Keratinocyte (primary cell): ENCODE results near the gene MUTYH. TPM values are rescaled to one million over a fixed set of nuclear protein-coding genes. Genes with fewer than 3 reads are reported as not detected.

Experiments used
- DNase-seq: peaks from one replicate; pipeline ENCODE4 v3.0.0-alpha.2; 2011; ENCODE audit warnings: low read depth, missing footprints, low spot score
- FAIRE-seq: peaks from 2 replicates; lab custom pipeline; 2011; peaks lifted over from hg19 to GRCh38; lab: Jason Lieb, UNC
- H2AFZ ChIP-seq: 2 replicates; pipeline ENCODE4 v1.6.0; 2012; ENCODE audit warnings: low read length, control low read depth, inconsistent platforms; ENCODE audit not compliant: control insufficient read depth
- H3K27ac ChIP-seq: 2 replicates; pipeline ENCODE4 v1.5.1; 2011; ENCODE audit warnings: low read length; ENCODE audit not compliant: control insufficient read depth, insufficient read depth
- H3K27me3 ChIP-seq: 3 replicates; pipeline ENCODE4 v1.6.0; 2011; ENCODE audit warnings: low read length; ENCODE audit not compliant: control insufficient read depth, insufficient read depth; ENCODE audit errors: extremely low read depth
- H3K36me3 ChIP-seq, 2 experiments: 2 replicates in 1 of 2; 3 replicates in 1 of 2; pipeline ENCODE4 v1.5.1; 2011; ENCODE audit warnings: low read length in 2 of 2, mild to moderate bottlenecking in 1 of 2; ENCODE audit not compliant: control insufficient read depth in 2 of 2, insufficient read depth in 2 of 2; ENCODE audit errors: extremely low read depth in 1 of 2
- H3K4me1 ChIP-seq: 3 replicates; pipeline ENCODE4 v1.5.1; 2011; ENCODE audit warnings: low read length; ENCODE audit not compliant: control insufficient read depth, insufficient read depth; ENCODE audit errors: extremely low read depth
- H3K4me2 ChIP-seq: 3 replicates; pipeline ENCODE4 v1.6.0; 2011; ENCODE audit warnings: low read depth, low read length; ENCODE audit not compliant: control insufficient read depth, insufficient read depth; ENCODE audit errors: extremely low read depth
- H3K4me3 ChIP-seq, 3 experiments: fragments of 200-600 bp in 1 of 3; sonication (generic) in 1 of 3; 2 replicates in 2 of 3; 3 replicates in 1 of 3; pipeline ENCODE4 v1.5.1; 2011 to 2016; ENCODE audit warnings: low read length in 3 of 3, mild to moderate bottlenecking in 3 of 3, control low read depth in 2 of 3, inconsistent platforms in 1 of 3, low read depth in 1 of 3, mixed read lengths in 1 of 3, mixed run types in 1 of 3, moderate library complexity in 1 of 3; ENCODE audit not compliant: control insufficient read depth in 2 of 3, insufficient read depth in 2 of 3; ENCODE audit errors: extremely low read depth in 1 of 3
- H3K79me2 ChIP-seq: 2 replicates; pipeline ENCODE4 v1.6.0; 2012; ENCODE audit warnings: low read length; ENCODE audit not compliant: control insufficient read depth, insufficient read depth
- H3K9ac ChIP-seq: 3 replicates; pipeline ENCODE4 v1.6.0; 2011; ENCODE audit warnings: low read length; ENCODE audit not compliant: control insufficient read depth, insufficient read depth; ENCODE audit errors: extremely low read depth
- H3K9me1 ChIP-seq: 3 replicates; pipeline ENCODE4 v1.6.0; 2011; ENCODE audit warnings: low read length; ENCODE audit not compliant: control insufficient read depth, insufficient read depth; ENCODE audit errors: extremely low read depth
- H3K9me3 ChIP-seq: 2 replicates; pipeline ENCODE4 v1.5.1; 2012; ENCODE audit warnings: low read depth, low read length; ENCODE audit not compliant: control insufficient read depth
- H4K20me1 ChIP-seq: 3 replicates; pipeline ENCODE4 v1.6.0; 2011; ENCODE audit warnings: low read length; ENCODE audit not compliant: control insufficient read depth, insufficient read depth; ENCODE audit errors: extremely low read depth
- CTCF ChIP-seq, 3 experiments: IDR thresholded peaks in 1 of 3; conservative IDR thresholded peaks in 1 of 3; optimal IDR thresholded peaks in 1 of 3; 2 replicates in 2 of 3; 3 replicates in 1 of 3; pipeline versions ENCODE3 to v1.5.1; 2011; ENCODE audit warnings: low read length in 3 of 3, mild to moderate bottlenecking in 3 of 3, moderate library complexity in 2 of 3, control low read depth in 1 of 3, inconsistent platforms in 1 of 3; ENCODE audit not compliant: insufficient read depth in 2 of 3; ENCODE audit errors: extremely low read depth in 1 of 3
- EZH2 ChIP-seq: IDR thresholded peaks from one replicate; pipeline ENCODE4 v1.6.1; 2012; ENCODE audit warnings: inconsistent platforms, mild to moderate bottlenecking, low read length, moderate library complexity
- dilution Hi-C: fragments of 300-500 bp; cut with MboI; formaldehyde crosslinking; loops from one replicate; pipeline ENCODE4 v1.7.0; 2020; ENCODE audit warnings: low sequenced_read_pairs; ENCODE audit not compliant: extremely low pct_ligation_motif_present
- polyA plus RNA-seq, 5 experiments: library from polyadenylated mRNA; depleted of rRNA in 3 of 5; stranded (reverse) in 3 of 5; stranded (forward) in 1 of 5; unstranded in 1 of 5; fragments of >200 nt; gene quantifications; 1 replicate in 1 of 5; 2 replicates in 3 of 5; 3 replicates in 1 of 5; pipeline versions ENCODE4 v1.2.1 to v1.2.3, GENCODE V29; 2011 to 2012; ENCODE audit warnings: missing spikeins in 2 of 5, low read depth in 1 of 5, low replicate concordance in 1 of 5

Gene MUTYH
- polyA plus RNA-seq, 1 donor (not counting 4 experiments of a cell fraction or from before 2014, with no cell fraction given): 10.0 TPM

DNA sequence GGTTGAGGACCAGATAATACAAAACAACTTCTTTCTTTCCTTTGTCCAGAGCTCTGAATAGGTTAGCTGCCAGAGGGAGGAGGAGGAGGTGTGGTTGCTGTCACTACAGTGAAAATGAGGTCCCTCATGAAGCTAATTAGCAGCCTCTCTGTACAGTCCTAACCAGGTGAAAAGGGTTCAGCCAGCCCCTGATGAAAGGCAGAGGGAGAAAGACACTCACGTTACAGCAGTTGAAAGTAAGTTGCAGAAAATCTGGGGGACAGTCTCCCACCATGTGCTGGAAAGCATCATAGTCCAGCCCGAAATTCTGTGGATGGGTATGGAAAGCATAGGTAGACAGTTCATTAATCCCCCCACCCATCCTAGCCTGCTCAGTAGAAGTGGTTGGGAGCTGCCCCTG, 6.2 kb upstream of the MUTYH start:
- Histone ChIP-seq H2AFZ (no peak overlapping the region), H3K4me1 (peaks cover 23% of the 10 kb centered on the region), H3K79me2 (peaks cover 3% of the 10 kb centered on the region), H3K9me1 (no peaks in the 10 kb centered on the region), H3K4me2 (no peak overlapping the region), H4K20me1 (no peaks in the 10 kb centered on the region), H3K9ac (no peak overlapping the region), H3K4me3 (no peak overlapping the region), H3K27ac (no peak overlapping the region), H3K27me3 (no peaks in the 10 kb centered on the region), H3K9me3 (no peaks in the 10 kb centered on the region), H3K36me3 (peaks cover 26 to 32% of the 10 kb centered on the region in 2 experiments)
- FAIRE-seq: no peak
- TF ChIP-seq CTCF (optimal IDR thresholded peaks at IDR 0.05 in 1 of 3, IDR thresholded peaks at IDR 0.05 in 1 of 3, conservative IDR thresholded peaks at IDR 0.05 in 1 of 3; ENCODE audit: extremely low read depth in 1 of 3, insufficient read depth in 2 of 3, low read length in 3 of 3) (no peak), EZH2 (no peak)
- dilution Hi-C loops: no loop called here
- no peak for DNase-seq

DNA sequence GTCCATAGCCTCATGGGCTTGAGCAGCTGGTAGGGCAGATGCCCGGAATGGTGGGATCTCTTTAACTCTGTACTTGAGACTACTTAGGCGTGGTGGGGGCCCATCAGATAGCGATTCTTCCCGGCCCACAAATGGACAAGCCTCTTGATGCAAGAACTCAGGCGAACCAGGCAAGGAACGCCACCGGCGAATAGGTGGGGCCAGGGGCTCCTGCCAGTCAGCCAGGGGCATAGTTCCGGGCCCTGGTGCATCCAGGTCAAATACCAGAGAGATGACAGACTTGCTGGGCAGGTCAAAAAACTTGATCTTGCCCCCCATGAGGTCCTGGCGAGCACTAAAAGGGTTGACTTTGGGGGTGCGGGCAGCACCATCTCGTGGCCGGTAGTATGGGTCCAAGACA, 4.8 kb upstream of the MUTYH start:
- Histone ChIP-seq H3K4me3 (no peak overlapping the region), H3K79me2 (peaks cover 14% of the 10 kb centered on the region), H3K4me1 (peaks cover 32% of the 10 kb centered on the region), H3K9ac (no peak overlapping the region), H3K27ac (no peak overlapping the region), H3K36me3 (peaks cover 26 to 32% of the 10 kb centered on the region in 2 experiments), H3K27me3 (no peaks in the 10 kb centered on the region), H3K9me3 (no peaks in the 10 kb centered on the region), H4K20me1 (no peaks in the 10 kb centered on the region), H3K9me1 (no peaks in the 10 kb centered on the region), H2AFZ (no peak overlapping the region), H3K4me2 (no peak overlapping the region)
- dilution Hi-C loops: no loop called here
- DNase-seq: no peak
- TF ChIP-seq EZH2 (no peak), CTCF (optimal IDR thresholded peaks at IDR 0.05 in 1 of 3, IDR thresholded peaks at IDR 0.05 in 1 of 3, conservative IDR thresholded peaks at IDR 0.05 in 1 of 3; ENCODE audit: extremely low read depth in 1 of 3, insufficient read depth in 2 of 3, low read length in 3 of 3) (no peak)
- FAIRE-seq: no peak
